ENCODE measurements around the gene PNPLA7.
"Not testable (repeated sequence)": the region's sequence is repeated elsewhere in the genome, so short reads cannot be mapped to it uniquely, and the experiment has no call there.

Gene PNPLA7

DNA sequence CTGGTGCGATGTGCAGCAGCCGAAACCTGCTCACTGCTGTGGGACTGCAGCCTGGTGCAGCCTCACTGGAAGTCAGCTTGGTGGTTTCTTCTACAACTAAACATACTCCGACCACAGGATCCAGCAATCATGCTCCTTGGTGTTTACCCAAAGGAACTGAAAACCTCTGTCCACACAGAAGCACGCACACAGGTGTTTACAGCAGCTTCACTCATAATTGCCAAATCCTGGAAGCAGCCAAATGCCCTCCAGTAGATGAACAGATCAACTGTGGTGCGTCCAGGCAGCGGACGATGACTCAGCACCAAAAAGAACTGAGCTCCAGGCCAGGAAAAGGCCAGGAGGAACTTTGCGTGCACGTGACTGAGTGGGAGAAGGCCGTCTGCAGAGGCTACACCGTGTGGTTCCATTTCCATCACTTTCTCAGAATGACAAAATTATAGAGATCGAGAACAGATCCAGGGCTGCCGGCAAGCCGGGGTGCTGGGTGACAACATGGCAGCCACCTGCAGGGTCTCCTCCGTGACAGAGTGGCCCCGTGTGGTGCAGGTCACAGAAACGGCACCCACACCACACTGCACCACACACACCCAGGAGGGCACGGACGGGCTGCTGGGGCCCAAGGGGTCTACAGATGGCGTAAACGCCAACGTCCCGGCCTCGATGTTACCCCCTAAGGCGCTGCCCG lies 68.0 kb downstream of the PNPLA7 start:
- FAIRE-seq (no peak), DNase-seq (ENCODE audit: low spot score) (peak; percentile 82)

DNA sequence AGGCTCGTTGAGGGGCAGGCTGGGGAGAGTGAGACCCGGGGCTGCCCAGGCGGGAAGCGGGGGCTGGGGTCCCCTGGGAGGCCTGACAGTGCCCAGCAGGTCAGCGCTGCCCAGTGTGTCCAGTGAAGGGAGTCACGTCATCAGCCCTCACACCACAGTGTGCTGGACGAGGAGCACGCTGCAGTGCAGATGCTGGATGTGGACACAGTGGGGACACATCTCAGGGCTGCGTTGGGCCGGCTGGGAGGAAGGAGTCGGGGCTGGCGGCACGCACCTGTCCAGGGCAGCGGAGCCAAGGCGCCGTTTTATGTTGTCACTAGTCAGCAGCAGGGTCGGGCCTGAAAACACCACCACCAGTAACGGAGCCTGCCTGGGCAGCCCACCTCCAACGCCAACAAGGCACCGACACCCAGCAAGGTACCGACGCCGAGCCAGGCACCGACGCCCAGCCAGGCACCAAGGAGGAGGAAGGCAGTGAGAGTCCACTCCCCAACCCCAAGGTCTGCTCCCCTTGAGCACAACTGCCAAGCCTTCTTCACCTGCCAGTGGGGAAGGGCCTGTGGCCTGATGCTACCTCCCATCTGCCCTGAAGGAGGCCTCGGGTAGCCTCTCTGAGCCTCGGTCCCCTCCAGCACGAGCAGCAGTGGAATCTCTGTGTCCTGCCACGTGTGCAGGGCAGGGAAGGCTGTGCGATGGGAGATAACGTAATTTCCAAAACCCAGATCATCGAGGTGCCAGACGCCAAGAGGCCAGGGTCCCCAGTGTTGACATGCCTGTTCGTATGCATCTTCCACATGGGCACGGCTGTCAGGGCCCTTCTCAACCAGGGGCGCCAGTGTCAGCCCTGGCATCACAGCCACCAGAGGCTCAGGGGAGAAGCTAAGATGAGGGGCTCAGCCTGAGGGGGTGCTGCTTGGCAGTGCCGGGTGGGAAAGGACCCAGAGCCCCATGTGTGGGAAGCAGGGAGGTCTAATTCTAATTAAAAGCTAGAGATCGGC lies 69.2 kb downstream of the PNPLA7 start:
- FAIRE-seq (no peak), DNase-seq (ENCODE audit: low spot score) (no peak)

DNA sequence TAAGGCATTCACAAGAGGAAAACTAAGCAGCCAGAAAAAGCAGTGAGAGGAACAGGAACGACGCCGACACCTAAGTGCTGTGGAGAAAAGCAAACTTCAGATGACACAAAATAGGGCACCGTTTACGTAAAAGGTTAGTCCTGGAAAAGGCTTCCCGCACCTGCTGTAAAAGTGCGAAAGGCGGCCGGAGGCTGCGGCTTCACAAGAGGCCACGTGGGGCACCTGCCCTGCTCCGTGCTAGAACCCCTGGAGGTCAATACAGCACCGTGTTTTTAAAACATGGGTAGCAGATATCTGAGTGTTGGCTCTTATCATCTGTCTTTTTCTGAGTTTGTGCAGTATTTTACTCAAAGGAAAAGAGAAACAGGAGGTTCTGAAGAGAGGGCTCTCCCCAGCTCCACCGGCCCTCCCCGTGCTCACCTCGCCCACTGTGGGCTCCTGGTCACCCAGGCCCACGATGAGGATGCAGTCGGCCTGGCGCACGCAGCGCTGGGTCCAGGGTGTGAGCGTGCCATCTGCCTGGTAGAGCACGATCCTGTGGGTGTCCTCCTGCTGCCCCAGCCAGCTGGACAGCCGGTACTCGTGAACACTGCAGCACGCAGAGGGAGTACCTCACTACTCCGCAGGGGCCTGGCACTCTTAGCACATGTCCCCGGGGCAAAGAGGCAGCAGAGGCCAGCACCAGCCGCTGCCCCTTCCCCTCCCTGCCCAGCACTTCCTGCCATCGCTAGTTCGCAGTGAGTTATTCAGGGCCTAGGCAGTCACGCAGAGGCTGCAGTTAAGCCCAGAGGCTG lies 70.1 kb downstream of the PNPLA7 start:
- FAIRE-seq, result no peak
- DNase-seq (ENCODE audit: low spot score), result no peak

DNA sequence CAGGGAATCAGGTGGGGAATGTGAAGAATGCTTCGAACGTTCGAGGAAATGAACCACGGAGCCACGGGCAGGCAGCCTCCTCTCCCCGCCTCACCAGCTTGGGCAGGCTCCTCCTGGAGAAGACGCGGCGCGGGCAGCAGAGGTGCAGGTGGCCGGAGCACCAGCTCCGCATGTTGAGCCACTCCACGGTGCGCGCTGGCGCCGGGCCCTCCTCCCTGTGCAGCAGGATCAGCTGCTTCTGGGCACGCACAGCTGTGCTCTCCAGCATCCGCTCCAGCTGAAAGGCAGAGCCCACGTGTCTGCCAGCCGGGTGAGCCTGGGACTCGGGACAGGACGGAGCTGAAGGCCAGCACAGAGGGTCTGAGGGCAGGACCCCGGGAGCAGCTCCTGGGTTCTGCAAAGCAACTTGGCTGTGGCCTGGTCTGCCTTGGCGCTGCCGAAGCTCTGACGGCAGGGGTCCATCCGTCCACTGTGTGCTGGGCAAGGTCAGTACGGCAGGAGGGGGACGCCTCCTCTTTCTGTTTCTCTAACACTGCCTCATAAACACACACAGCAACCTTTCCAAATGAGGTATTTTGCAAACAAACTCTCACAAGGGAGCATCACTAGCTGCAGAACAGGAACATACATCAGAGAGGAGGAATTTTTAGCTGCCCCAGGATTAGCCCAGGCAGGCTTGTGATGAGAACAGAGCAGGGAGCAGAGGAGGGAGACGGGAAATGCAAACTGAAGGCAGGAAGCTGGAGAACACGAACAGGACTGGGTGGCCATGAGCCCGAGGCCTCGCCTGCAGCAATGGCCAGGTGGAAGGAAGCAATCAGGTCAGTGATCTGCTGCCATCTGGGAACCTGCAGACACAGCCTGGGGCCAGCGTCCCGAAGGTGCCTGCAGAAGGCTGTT lies 71.0 kb downstream of the PNPLA7 start:
- no peak for DNase-seq (ENCODE audit: low spot score)
- no peak for FAIRE-seq

DNA sequence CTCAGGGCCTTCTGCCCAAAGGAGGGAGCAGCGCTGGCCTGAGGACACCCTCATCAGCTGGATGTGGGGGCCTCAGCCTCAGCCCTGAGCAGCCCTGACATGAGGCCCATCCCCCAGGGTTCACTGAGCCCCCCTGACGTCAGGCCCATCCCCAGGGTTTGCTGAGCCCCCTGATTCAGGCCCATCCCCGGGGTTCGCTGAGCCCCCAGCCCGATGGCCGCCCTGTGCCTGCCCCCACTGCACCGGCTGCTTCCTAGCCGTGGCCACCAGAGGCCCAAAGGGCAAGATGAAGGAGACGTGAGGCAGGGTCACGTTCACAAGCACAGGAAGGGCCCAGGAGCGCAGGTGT lies 71.6 kb downstream of the PNPLA7 start:
- FAIRE-seq, result no peak
- DNase-seq (ENCODE audit: low spot score), result no peak

DNA sequence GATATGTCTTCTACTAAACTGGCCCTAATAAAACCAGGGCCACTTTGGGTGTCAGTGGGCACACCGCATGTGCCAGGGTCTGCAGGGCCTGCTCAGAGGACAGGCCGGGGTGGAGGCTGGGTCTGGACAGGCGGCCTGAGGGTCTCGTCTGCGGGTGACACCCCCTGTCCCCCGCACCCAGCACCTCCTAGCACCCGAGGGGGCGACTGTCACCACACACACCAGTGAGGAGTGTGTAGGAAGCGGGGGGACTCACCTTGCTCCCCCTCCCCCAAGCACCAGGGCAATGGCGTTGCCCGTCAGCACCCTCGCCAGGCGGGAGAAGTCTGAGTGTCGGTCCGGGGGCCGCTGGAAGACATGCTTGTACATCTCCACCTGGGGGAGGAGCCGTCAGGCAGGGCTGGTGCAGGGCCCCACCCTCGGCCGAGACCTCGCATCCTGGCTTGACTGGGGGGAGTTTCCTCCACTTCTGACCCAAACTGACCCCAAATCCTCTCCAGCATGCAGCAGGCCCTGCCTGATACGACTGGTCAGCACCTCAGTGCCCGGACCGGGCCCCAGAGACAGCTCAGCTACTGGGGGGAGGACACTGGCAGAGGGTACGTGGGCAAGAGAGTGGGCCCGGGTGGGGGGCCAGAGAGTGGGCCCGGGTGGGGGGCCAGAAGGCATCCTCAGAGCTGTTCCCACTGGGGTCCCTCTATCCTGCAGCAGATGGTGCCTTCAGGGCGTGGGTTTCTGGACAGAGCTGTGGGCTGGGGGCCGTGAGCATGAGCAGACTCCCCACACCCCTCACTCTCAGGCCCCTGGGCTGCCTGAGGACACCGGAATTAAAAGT lies 72.2 kb downstream of the PNPLA7 start:
- DNase-seq (ENCODE audit: low spot score) (no peak), FAIRE-seq (no peak)

DNA sequence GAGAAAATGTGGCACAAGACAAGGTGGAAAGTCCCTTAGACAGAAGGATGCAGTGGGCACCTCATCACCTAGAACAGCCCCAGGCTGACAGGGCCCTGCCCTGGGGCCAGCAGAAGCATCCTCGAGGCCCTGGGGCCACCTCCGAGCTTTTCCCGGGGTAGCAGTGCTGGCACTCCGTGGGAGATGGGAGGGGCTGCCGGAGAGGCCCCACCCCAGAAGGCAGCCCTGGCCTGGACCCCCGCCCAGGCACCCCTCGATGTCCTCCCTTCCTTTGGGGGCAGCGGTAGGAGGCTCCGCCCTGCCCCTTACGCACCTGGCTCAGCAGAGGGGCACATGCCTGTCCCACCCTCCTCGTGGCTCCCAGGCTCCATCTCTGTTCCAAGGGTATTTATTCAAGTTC lies 73.3 kb downstream of the PNPLA7 start:
- DNase-seq (ENCODE audit: low spot score) (no peak), FAIRE-seq (no peak)

DNA sequence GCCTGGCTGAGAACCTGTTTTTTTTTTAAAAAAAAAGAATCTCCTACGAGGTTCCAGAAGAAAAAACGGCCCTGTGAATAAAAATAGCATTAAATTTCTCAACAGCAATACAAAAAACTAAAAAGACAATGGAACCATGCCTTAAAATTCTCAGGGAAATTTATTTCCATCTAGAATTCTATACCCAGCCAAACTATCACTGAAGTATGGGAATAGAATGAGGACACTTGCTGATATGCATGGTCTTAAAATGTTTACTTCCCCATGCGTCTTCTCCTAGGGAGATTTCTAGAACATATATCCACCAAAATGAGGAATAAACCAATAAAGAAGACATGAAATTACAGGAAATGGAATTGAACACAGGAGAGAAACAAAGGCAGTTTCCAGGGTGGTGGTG lies 74.5 kb downstream of the PNPLA7 start:
- FAIRE-seq (no peak), DNase-seq (ENCODE audit: low spot score) (no peak)

DNA sequence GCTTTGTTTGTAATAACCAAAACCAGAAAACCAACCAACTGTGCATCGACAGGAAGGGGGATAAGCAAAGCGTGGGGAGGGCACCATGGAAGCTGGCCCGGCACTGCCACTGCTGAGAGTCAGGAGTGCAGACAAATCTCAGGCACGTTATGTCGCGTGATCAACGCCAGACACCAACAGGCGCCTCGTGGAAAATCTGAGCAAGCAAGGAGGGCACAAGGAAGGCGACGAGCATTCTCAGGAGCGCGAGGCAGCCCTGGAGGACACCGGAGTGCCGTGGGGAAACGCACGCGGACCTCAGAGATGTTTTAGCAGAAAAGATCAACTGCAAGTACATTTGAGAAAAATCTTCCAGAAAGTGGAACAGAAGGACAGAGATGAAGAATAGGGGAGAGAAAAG lies 75.9 kb downstream of the PNPLA7 start:
- DNase-seq (ENCODE audit: low spot score) (no peak), FAIRE-seq (no peak)

DNA sequence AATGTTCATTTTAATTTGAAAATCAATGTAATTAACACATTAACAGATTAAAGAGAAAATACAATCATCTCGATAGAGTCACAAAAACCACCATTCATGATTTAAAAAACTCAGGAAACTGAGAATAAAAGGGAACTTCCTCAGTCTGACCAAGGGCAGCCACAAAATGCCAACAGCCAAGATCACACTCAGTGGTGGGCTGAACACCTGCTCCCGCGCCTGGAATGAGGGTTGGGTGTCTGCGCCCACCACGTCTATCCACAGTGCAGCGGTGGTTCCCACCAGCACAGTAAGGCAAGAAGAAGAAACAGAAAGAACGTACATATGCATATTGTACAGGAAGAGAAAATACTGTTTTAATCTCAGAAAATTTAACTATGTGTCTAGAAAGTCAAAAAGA lies 79.4 kb downstream of the PNPLA7 start:
- DNase-seq (ENCODE audit: low spot score), result no peak
- FAIRE-seq, result no peak

DNA sequence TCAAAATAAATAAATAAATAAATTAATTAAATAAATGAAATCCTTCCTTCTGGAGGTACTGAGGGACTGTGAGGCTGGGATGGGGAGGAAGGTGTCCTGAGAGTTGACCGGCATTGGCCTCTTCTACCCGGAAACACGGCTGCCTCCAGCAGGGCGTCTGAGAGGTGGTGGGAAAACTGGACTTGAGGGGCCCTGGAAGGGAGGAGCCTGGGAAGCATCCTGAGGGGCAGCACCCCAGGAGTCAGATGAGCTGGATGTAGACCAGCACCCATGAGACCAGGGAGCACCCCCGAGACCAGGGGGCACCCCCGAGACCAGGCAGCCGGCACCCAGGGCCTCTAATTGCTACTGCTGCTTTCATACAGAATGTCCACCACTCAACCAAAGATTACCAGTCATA lies 82.3 kb downstream of the PNPLA7 start:
- no peak for FAIRE-seq
- DNase-seq (ENCODE audit: low spot score), result no peak

DNA sequence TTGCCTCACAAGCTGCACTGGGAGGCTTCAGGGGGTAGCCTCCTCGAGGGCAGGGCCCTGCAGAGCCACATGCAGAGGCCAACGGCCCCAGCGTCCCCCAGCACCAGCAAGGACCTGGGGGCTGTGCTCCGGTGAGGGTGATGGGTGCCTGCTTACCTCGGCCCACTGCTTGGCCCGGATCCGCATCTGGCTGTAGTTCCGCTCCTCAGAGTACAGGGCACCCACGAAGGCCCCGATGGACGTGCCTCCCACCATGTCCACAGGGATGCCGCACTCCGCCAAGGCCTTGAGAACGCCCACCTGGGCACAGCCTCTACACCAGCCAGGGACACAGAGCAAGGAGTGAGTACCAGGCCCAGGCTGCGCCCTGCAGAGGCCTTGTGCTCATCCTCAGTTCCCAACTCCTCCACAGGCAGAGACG lies 83.0 kb downstream of the PNPLA7 start:
- no peak for DNase-seq (ENCODE audit: low spot score)
- FAIRE-seq, result no peak

DNA sequence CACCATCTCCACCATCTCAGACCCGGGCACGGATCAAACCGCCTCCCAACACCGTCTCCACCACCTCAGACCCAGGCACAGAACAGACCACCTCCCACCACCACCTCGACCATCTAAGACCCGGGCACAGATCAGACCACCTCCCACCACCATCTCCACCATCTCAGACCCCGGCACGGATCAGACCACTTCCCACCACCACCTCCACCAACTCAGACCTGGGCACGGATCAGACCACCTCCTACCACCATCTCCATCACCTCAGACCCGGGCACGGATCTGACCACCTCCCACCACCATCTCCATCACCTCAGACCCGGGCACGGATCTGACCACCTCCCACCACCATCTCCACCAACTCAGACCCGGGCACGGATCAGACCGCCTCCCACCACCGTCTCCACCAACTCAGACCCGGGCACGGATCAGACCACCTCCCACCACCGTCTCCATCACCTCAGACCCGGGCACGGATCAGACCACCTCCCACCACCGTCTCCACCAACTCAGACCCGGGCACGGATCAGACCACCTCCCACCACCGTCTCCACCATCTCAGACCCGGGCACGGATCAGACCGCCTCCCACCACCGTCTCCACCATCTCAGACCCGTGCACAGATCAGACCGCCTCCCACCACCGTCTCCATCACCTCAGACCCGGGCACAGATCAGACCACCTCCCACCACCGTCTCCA lies 83.7 kb downstream of the PNPLA7 start:
- not testable (repeated sequence) for DNase-seq (ENCODE audit: low spot score)
- FAIRE-seq, result peak; percentile 37

DNA sequence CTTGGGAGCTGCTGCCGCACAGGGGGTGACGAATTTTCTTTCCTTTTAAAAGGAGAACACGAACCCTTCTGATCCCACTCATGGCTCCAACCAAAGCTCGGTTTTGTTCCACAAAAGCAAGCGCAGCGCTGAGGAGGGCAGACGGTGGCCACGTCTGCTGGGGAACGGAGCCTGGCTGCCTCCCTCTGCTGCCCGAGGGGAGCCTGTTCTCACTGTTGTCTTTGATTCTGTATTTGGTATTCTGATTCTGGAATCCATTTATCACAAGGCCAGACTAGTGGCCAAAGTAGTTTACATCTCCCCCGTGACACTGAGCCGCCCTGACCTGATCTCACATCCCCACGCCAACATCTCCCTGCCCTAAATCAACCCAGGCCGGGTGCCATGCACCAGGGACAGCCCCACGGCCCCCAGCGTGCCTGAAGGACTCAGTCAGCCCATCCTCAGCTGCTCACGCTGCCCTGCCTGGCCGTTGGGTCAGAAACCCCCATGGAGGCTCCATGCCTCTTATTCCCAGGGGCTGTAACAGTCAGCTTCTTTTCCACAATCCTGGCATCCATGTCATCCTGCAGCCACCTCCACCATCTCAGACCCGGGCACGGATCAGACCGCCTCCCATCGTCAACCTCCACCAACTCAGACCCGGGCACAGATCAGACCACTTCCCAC lies 84.3 kb downstream of the PNPLA7 start:
- peak; percentile 9 for FAIRE-seq

DNA sequence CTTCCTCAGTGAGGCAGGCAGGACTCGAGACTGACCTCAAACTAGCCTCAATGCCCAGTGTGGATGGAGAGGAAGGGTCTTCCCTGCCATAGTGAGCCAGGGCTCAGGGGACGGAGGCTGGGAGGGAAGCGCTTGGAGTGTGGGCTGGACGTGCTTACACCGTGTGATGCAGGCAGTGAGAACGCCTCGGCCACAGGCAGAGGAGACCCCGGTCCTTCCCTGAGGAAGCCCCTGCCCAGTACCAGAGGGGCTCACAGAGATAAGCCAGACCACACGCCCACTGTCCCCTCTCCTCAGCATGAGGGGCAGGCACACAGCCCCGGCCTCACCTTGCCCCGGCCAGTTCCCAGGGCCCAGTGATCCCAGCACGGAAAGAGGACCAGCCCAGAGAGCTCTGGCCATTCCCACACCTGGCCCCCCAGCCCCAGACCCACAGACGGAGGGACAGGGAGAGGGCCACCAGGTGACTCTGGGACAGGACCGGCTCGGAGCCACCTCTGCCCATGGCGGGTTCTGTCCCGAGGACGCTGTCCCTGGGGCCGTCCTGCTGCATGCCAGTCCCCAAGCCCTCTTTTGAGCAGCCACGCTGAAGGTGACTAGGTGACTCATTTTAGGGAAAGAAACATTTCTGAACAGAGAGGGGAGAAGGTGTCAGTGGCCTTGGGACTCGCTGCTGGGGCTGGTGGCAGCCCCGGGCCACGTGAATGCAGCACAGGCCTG lies 85.0 kb downstream of the PNPLA7 start:
- no peak for DNase-seq (ENCODE audit: low spot score)
- peak; percentile 13 for FAIRE-seq

More for the DNA sequence above, 84.3 kb downstream of the PNPLA7 start:
- no peak for DNase-seq (ENCODE audit: low spot score)

DNA sequence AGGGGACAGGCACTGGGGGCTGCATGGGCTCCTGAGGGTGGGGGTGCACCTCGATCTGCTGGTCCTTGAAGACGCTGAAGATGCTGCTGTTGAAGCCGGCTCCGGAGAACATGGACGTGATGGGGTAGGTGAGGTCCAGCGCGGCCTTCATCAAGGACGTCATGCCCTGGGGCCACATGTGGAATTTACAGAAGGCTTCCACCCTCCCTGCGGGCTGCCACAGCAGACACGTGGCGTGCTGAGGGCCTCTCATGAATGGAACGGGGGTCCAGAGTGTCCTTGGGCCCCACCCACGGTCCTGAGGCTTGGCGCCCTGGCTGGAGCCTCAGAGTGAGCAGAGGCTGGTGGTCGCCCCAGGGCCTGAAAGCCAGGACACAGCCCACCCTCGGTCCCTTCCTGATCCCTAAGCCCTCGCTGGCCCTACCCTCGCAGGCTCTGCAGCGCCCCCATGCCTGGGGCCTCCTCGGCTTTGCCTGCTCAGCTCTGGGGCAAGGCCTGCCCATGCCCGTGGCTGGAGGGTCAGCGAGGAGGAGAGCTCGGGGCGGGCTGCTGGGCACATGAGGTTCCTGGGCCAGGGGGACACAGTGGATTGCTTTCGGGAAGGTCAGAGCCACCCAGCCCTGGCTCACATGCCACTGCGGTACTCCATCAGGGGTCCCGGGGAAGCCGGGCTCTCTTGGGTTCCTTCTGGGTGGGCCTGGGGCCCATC lies 85.8 kb downstream of the PNPLA7 start:
- no peak for DNase-seq (ENCODE audit: low spot score)
- FAIRE-seq, result no peak

DNA sequence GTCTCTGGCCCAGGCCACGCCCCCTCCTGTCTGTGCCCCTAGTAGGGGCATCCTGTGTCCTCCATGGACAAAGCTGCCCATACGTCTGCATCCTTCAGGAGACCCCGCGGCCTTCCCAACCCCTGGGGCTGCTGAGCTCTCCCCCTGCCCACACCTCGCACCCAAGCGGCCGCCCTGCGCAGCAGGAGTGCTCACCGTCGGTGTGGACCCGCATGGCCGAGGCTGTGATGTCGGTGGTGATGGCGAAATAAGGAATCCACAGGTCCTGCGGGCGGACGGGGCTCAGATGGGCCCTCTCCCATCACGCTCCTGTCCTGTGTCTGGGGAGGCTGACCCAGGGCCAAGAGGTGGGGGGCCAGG lies 86.3 kb downstream of the PNPLA7 start:
- DNase-seq (ENCODE audit: low spot score) (no peak), FAIRE-seq (no peak)
